HUES64 (cell line): ENCODE measurements around the gene CEP41.

Experiments
- H3K27ac ChIP-seq: 2 replicates; pipeline ENCODE4 v1.7.0; 2013; ENCODE audit warnings: low read depth, low read length, inconsistent platforms
- H3K27me3 ChIP-seq: 2 replicates; pipeline ENCODE4 v1.6.1; 2013; ENCODE audit warnings: mild to moderate bottlenecking, low read length; ENCODE audit not compliant: insufficient read depth
- H3K36me3 ChIP-seq: 2 replicates; pipeline ENCODE4 v1.6.1; 2013; ENCODE audit warnings: mild to moderate bottlenecking, low read length; ENCODE audit not compliant: insufficient read depth
- H3K4me1 ChIP-seq: 2 replicates; pipeline ENCODE4 v1.6.1; 2013; ENCODE audit warnings: mild to moderate bottlenecking, low read length, moderate library complexity; ENCODE audit not compliant: insufficient read depth
- H3K4me3 ChIP-seq: 2 replicates; pipeline ENCODE4 v1.5.1; 2013; ENCODE audit warnings: mild to moderate bottlenecking, low read length, moderate library complexity
- H3K9ac ChIP-seq: 2 replicates; pipeline ENCODE4 v1.6.1; 2013; ENCODE audit warnings: mild to moderate bottlenecking, low read depth, low read length
- H3K9me3 ChIP-seq: 2 replicates; pipeline ENCODE4 v1.6.1; 2013; ENCODE audit warnings: low read depth, low read length; ENCODE audit not compliant: insufficient read depth
- WGBS: fragments of 150-250, 120-280 bp; methylation state at CpG from one replicate; pipeline ENCODE4 v1.1.7; 2013; ENCODE audit warnings: missing lambda C conversion rate; 5-methylcytosine and 5-hydroxymethylcytosine counted together

CEP41 gene

GRCh38 chr7:130387306-130387627, 53.5 kb downstream of the CEP41 start:
- 91% methylated on average over 3 of the region's 3 CpGs for WGBS
- H3K27me3 ChIP-seq = no peaks in the 10 kb centered on the region

GRCh38 chr7:130386876-130387275, 53.9 kb downstream of the CEP41 start:
- H3K9ac ChIP-seq = no peak overlapping the region
- peaks cover 3% of the 10 kb centered on the region; the same call in 1 of the 2 replicates for H3K9me3 ChIP-seq
- H3K36me3 ChIP-seq = no peaks in the 10 kb centered on the region
- WGBS = 92% methylated on average over 3 of the region's 3 CpGs
- H3K4me3 ChIP-seq = no peak overlapping the region
- H3K4me1 ChIP-seq = no peaks in the 10 kb centered on the region
- H3K27ac ChIP-seq = no peak overlapping the region
- no peaks in the 10 kb centered on the region for H3K27me3 ChIP-seq

More at GRCh38 chr7:130387306-130387627, 53.5 kb downstream of the CEP41 start:
- H3K27ac ChIP-seq = no peak overlapping the region
- H3K36me3 ChIP-seq = no peaks in the 10 kb centered on the region
- no peak overlapping the region for H3K9ac ChIP-seq
- peaks cover 3% of the 10 kb centered on the region; the same call in 1 of the 2 replicates for H3K9me3 ChIP-seq
- H3K4me3 ChIP-seq = no peak overlapping the region
- H3K4me1 ChIP-seq = no peaks in the 10 kb centered on the region

- Histone ChIP-seq H3K4me1 (no peaks in the 10 kb centered on the region), H3K27ac (no peak overlapping the region), H3K9me3 (peaks cover 3% of the 10 kb centered on the region; the same call in 1 of the 2 replicates), H3K36me3 (no peaks in the 10 kb centered on the region), H3K27me3 (no peaks in the 10 kb centered on the region), H3K4me3 (no peak overlapping the region), H3K9ac (no peak overlapping the region)
- 93% methylated on average over 6 of the region's 6 CpGs for WGBS
Measured at GRCh38 chr7:130385600-130386066, 55.2 kb downstream of the CEP41 start.

- Histone ChIP-seq H3K9ac (no peak overlapping the region), H3K36me3 (no peaks in the 10 kb centered on the region), H3K27me3 (no peaks in the 10 kb centered on the region), H3K27ac (no peak overlapping the region), H3K4me3 (no peak overlapping the region), H3K4me1 (no peaks in the 10 kb centered on the region), H3K9me3 (peaks cover 3% of the 10 kb centered on the region; the same call in 1 of the 2 replicates)
- 94% methylated on average over 13 of the region's 13 CpGs for WGBS
Measured at GRCh38 chr7:130384841-130385599, 55.8 kb downstream of the CEP41 start.

DNA sequence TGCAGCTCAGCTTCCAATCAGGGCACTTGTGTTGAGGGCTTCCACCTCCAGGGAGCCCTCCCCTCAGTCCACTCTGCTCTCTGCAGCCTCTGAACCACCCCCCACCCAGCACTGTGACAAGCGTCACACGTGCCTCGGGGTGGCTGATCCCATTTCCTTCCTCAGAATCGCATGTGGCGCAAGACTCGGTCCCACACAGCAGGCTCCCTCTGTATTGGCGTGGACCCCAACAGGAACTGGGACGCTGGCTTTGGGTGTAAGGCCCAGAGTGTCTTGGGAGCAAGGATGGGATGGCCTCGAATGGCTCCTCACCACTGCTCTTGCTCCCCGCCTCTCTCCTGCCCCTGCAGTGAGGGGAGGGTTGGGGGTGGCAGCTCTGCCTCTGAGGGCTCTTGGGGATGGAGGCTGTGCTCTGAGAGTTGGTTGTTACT, 56.4 kb downstream of the CEP41 start:
- H3K27me3 ChIP-seq = no peaks in the 10 kb centered on the region
- H3K4me1 ChIP-seq = no peaks in the 10 kb centered on the region
- H3K4me3 ChIP-seq = no peak overlapping the region
- no peaks in the 10 kb centered on the region for H3K36me3 ChIP-seq
- 94% methylated on average over 10 of the region's 10 CpGs for WGBS
- no peak overlapping the region for H3K9ac ChIP-seq
- H3K27ac ChIP-seq = no peak overlapping the region
- H3K9me3 ChIP-seq = peaks cover 3% of the 10 kb centered on the region; the same call in 1 of the 2 replicates

DNA sequence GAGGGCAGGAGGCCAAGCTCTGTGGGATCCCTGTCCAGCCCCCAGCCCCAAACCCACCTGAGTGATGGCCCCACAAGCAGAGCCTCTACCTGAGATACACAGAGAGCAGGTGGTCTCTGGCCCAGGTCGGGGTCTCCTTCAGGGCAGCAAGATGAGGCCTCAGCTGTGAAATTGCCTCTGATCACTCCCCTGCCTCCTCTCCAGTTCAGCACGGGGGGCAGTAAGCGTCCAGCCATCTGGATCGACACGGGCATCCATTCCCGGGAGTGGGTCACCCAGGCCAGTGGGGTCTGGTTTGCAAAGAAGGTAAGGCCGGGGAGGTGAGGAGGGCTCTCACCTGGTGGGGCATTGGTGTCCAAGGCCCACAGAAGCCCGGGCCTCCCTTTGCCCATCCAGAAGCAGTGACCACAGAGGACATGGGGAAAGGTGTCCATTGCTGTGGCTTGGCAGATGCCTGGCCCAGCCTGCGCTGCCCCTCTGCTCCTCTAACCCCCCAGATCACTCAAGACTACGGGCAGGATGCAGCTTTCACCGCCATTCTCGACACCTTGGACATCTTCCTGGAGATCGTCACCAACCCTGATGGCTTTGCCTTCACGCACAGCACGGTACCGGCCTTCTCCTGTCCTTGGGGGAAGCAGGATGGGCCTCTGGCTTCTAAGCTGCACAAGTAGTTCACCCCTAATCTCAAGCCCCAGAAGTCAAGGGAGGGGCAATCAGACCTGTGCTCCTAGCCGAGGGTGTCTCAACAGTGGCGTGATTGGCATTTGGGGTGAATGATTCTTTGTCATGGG, 57.4 kb downstream of the CEP41 start:
- no peak overlapping the region for H3K4me3 ChIP-seq
- H3K4me1 ChIP-seq = no peaks in the 10 kb centered on the region
- no peak overlapping the region for H3K27ac ChIP-seq
- H3K36me3 ChIP-seq = no peaks in the 10 kb centered on the region
- H3K27me3 ChIP-seq = no peaks in the 10 kb centered on the region
- no peak overlapping the region for H3K9ac ChIP-seq
- 94% methylated on average over 18 of the region's 18 CpGs for WGBS
- no peaks in the 10 kb centered on the region for H3K9me3 ChIP-seq

DNA sequence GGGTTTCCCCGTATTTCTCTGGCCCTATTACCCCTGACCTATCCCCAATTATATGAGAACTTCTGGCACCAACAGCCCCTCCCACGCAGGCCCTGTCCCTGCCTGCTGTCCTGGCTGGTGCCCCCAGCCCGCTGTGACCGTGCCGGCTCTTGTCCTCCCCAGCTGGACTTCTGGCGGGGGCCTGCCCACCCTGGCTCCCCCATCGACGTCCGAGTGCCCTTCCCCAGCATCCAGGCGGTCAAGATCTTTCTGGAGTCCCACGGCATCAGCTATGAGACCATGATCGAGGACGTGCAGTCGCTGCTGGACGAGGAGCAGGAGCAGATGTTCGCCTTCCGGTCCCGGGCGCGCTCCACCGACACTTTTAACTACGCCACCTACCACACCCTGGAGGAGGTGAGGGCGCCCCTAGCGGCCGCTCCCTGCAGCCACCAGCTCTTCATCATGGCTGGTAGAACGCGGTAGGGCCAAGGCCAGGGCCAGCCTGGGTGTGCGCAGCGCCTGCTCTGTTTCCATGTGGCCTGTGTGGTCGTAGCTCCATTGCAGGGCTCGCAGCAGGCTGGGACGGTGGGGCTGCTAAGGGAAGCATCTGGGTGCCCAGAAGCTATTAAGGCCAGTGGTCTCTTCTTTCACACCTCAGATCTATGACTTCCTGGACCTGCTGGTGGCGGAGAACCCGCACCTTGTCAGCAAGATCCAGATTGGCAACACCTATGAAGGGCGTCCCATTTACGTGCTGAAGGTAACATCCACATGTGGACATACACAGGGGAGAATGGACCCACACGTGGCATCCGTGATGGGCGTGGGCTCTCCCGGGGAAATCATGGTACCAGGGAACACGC, 59.1 kb downstream of the CEP41 start:
- no peak overlapping the region for H3K9ac ChIP-seq

DNA sequence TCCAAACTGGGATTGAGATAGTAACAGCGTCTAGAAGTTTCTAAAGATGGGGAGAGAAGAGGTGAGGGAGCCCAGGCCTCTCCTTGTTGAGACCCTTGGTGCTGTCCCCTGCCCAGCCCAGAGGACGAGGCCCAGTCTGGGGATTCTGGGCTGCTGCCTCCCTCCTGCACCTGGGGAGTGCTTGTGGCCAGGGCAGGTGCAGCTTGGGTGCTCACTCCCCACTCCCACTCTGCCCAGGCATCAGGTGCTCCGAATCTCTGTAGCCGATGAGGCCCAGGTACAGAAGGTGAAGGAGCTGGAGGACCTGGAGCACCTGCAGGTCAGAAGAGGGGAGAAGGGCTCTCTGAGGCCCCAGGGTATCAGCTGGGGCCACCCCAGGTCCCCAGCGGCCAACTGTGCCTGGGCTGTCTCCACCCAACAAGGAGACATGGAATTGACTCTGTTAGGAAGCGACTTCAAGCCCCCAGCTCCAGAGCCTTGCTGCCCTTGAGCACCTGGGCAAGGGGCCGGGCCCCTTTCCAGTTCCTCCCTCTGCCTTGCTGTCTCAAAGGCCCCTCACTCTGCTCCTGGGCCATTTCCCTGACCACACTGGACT, 59.9 kb downstream of the CEP41 start:
- Histone ChIP-seq H3K27ac (no peak overlapping the region), H3K36me3 (no peaks in the 10 kb centered on the region), H3K4me1 (no peaks in the 10 kb centered on the region), H3K4me3 (no peak overlapping the region), H3K9ac (no peak overlapping the region), H3K27me3 (no peaks in the 10 kb centered on the region), H3K9me3 (peaks cover 10% of the 10 kb centered on the region)
- WGBS = 88% methylated on average over 7 of the region's 7 CpGs

More for the DNA sequence above, 59.1 kb downstream of the CEP41 start:
- peaks cover 4% of the 10 kb centered on the region; the same call in 1 of the 2 replicates for H3K9me3 ChIP-seq
- 94% methylated on average over 41 of the region's 41 CpGs for WGBS
- no peaks in the 10 kb centered on the region for H3K4me1 ChIP-seq
- no peaks in the 10 kb centered on the region for H3K27me3 ChIP-seq
- no peaks in the 10 kb centered on the region for H3K36me3 ChIP-seq
- H3K4me3 ChIP-seq = no peak overlapping the region
- no peak overlapping the region for H3K27ac ChIP-seq

GRCh38 chr7:130379921-130380860, 60.6 kb downstream of the CEP41 start, which contains the start of gene CPA1:
Gene CPA1, plus strand, starts transcription at chr7:130380494. Its CDS starts 27 bp downstream, at chr7:130380521.
- Histone ChIP-seq H3K27ac (no peak within 1 kb of the TSS), H3K9me3 (peaks cover 12% of the 10 kb centered on the region), H3K9ac (no peak within 1 kb of the TSS), H3K4me1 (no peaks in the 10 kb centered on the region), H3K4me3 (no peak within 1 kb of the TSS), H3K36me3 (no peaks in the 10 kb centered on the region), H3K27me3 (no peaks in the 10 kb centered on the region)
- 78% methylated on average over 20 of the region's 20 CpGs for WGBS

DNA sequence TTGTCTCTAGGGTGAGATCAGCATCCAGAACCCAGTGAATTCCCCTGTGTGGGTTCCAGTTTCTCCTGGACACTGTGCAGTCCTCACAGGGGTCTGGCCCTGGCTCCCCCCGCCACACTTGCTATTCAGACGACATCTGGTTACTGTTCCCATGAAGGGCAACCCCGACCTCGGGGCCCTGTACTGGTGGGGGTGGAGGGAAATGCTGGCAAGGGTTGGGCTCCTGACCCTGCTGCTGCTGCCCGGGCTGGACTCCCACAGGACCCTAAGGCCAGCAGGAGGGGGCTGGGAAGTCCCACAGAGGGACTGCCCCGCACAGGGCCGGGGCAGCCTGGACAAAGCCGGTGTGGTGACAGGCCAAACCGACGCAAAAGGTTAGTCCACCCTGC, 61.3 kb downstream of the CEP41 start:
- WGBS = 87% methylated on average over 10 of the region's 10 CpGs
- no peaks in the 10 kb centered on the region for H3K27me3 ChIP-seq
- no peaks in the 10 kb centered on the region for H3K36me3 ChIP-seq

More for the DNA sequence above, 61.3 kb downstream of the CEP41 start:
- Histone ChIP-seq H3K4me3 (no peak overlapping the region), H3K9ac (no peak overlapping the region), H3K4me1 (no peaks in the 10 kb centered on the region), H3K9me3 (peaks cover 12% of the 10 kb centered on the region), H3K27ac (no peak overlapping the region)
